ENCODE results near the gene KLF4.

Gene KLF4

GRCh38 chr9:107471552-107471951, 18.0 kb downstream of the KLF4 start:
- Histone ChIP-seq H3K4ac (ENCODE audit: low read depth, low read length) (no peak overlapping the region), H2BK5ac (ENCODE audit: low read depth, low read length, poor library complexity) (no peak overlapping the region), H3K79me1 (ENCODE audit: low read length) (no peaks in the 10 kb centered on the region), H3K27ac (ENCODE audit: low read depth, low read length) (no peak overlapping the region), H3K18ac (ENCODE audit: low read length) (no peak overlapping the region), H3K4me1 (ENCODE audit: control insufficient read depth in 1 of 2, insufficient read depth in 2 of 2, low read length in 2 of 2) (no peaks in the 10 kb centered on the region), H3K27me3 (ENCODE audit: insufficient read depth, low read length) (no peaks in the 10 kb centered on the region), H2BK120ac (ENCODE audit: insufficient read depth, low read length, poor library complexity) (no peak overlapping the region), H4K12ac (ENCODE audit: low read depth, low read length) (no peak overlapping the region), H3K23ac (ENCODE audit: low read length) (no peak overlapping the region), H3K79me2 (ENCODE audit: control insufficient read depth, insufficient read depth, low read length, poor library complexity) (no peaks in the 10 kb centered on the region), H4K8ac (ENCODE audit: low read depth, low read length) (no peak overlapping the region), H3K9ac (ENCODE audit: low read length) (no peak overlapping the region), H3K9me3 (ENCODE audit: insufficient read depth, low read depth, low read length) (no peaks in the 10 kb centered on the region), H4K91ac (ENCODE audit: low read depth, low read length) (no peak overlapping the region), H3K36me3 (ENCODE audit: control insufficient read depth in 1 of 2, insufficient read depth in 2 of 2, low read length in 2 of 2) (no peaks in the 10 kb centered on the region), H2BK12ac (ENCODE audit: low read length) (no peak overlapping the region), H2AFZ (ENCODE audit: insufficient read depth, low read length, poor library complexity) (no peak overlapping the region), H3K4me2 (ENCODE audit: low read length) (no peak overlapping the region), H2AK5ac (ENCODE audit: low read length) (no peak overlapping the region), H3K4me3 (ENCODE audit: low read depth, low read length) (no peak overlapping the region), H3K14ac (ENCODE audit: low read length) (no peak overlapping the region)
- no peak for DNase-seq
- no CpG with 5 or more reads among the region's 6 CpGs for WGBS (ENCODE audit: extremely low coverage, insufficient coverage, insufficient read length)

GRCh38 chr9:107467416-107467815, 22.2 kb downstream of the KLF4 start:
- Histone ChIP-seq H3K27me3 (ENCODE audit: insufficient read depth, low read length) (peaks cover 9% of the 10 kb centered on the region), H2BK12ac (ENCODE audit: low read length) (no peak overlapping the region), H2AK5ac (ENCODE audit: low read length) (no peak overlapping the region), H3K36me3 (ENCODE audit: control insufficient read depth in 1 of 2, insufficient read depth in 2 of 2, low read length in 2 of 2) (no peaks in the 10 kb centered on the region), H4K8ac (ENCODE audit: low read depth, low read length) (no peak overlapping the region), H4K12ac (ENCODE audit: low read depth, low read length) (no peak overlapping the region), H4K91ac (ENCODE audit: low read depth, low read length) (no peak overlapping the region), H2AFZ (ENCODE audit: insufficient read depth, low read length, poor library complexity) (no peak overlapping the region), H3K18ac (ENCODE audit: low read length) (no peak overlapping the region), H3K23ac (ENCODE audit: low read length) (no peak overlapping the region), H3K4me3 (ENCODE audit: low read depth, low read length) (no peak overlapping the region), H3K4ac (ENCODE audit: low read depth, low read length) (no peak overlapping the region), H3K9ac (ENCODE audit: low read length) (no peak overlapping the region), H3K4me1 (ENCODE audit: control insufficient read depth in 1 of 2, insufficient read depth in 2 of 2, low read length in 2 of 2) (no peaks in the 10 kb centered on the region), H3K9me3 (ENCODE audit: insufficient read depth, low read depth, low read length) (no peaks in the 10 kb centered on the region), H3K14ac (ENCODE audit: low read length) (no peak overlapping the region), H2BK5ac (ENCODE audit: low read depth, low read length, poor library complexity) (no peak overlapping the region), H3K79me1 (ENCODE audit: low read length) (peaks cover 3% of the 10 kb centered on the region), H3K4me2 (ENCODE audit: low read length) (no peak overlapping the region), H3K79me2 (ENCODE audit: control insufficient read depth, insufficient read depth, low read length, poor library complexity) (no peaks in the 10 kb centered on the region), H2BK120ac (ENCODE audit: insufficient read depth, low read length, poor library complexity) (no peak overlapping the region), H3K27ac (ENCODE audit: low read depth, low read length) (no peak overlapping the region)
- DNase-seq, result no peak
- no CpG with 5 or more reads among the region's 1 CpG for WGBS (ENCODE audit: extremely low coverage, insufficient coverage, insufficient read length)

GRCh38 chr9:107466826-107467225, 22.7 kb downstream of the KLF4 start:
- Histone ChIP-seq H3K9me3 (ENCODE audit: insufficient read depth, low read depth, low read length) (no peaks in the 10 kb centered on the region), H3K27ac (ENCODE audit: low read depth, low read length) (no peak overlapping the region), H3K36me3 (ENCODE audit: control insufficient read depth in 1 of 2, insufficient read depth in 2 of 2, low read length in 2 of 2) (no peaks in the 10 kb centered on the region), H3K18ac (ENCODE audit: low read length) (no peak overlapping the region), H2AFZ (ENCODE audit: insufficient read depth, low read length, poor library complexity) (no peak overlapping the region), H3K79me2 (ENCODE audit: control insufficient read depth, insufficient read depth, low read length, poor library complexity) (no peaks in the 10 kb centered on the region), H3K4me3 (ENCODE audit: low read depth, low read length) (no peak overlapping the region), H2AK5ac (ENCODE audit: low read length) (no peak overlapping the region), H3K4me2 (ENCODE audit: low read length) (no peak overlapping the region), H4K91ac (ENCODE audit: low read depth, low read length) (no peak overlapping the region), H2BK5ac (ENCODE audit: low read depth, low read length, poor library complexity) (no peak overlapping the region), H3K14ac (ENCODE audit: low read length) (no peak overlapping the region), H2BK120ac (ENCODE audit: insufficient read depth, low read length, poor library complexity) (no peak overlapping the region), H4K12ac (ENCODE audit: low read depth, low read length) (no peak overlapping the region), H2BK12ac (ENCODE audit: low read length) (no peak overlapping the region), H3K9ac (ENCODE audit: low read length) (no peak overlapping the region), H3K4me1 (ENCODE audit: control insufficient read depth in 1 of 2, insufficient read depth in 2 of 2, low read length in 2 of 2) (no peaks in the 10 kb centered on the region), H3K27me3 (ENCODE audit: insufficient read depth, low read length) (peaks cover 9% of the 10 kb centered on the region), H3K4ac (ENCODE audit: low read depth, low read length) (no peak overlapping the region), H3K23ac (ENCODE audit: low read length) (no peak overlapping the region), H4K8ac (ENCODE audit: low read depth, low read length) (no peak overlapping the region), H3K79me1 (ENCODE audit: low read length) (peaks cover 3% of the 10 kb centered on the region)
- no CpG with 5 or more reads among the region's 2 CpGs for WGBS (ENCODE audit: extremely low coverage, insufficient coverage, insufficient read length)
- DNase-seq, result no peak

- peak overlapping the region; percentile 92 for H2AFZ ChIP-seq (ENCODE audit: insufficient read depth, low read length, poor library complexity)
- H3K4me1 ChIP-seq (ENCODE audit: control insufficient read depth in 1 of 2, insufficient read depth in 2 of 2, low read length in 2 of 2), result no peaks in the 10 kb centered on the region
- peak overlapping the region; percentile 43 for H3K14ac ChIP-seq (ENCODE audit: low read length)
- H2BK5ac ChIP-seq (ENCODE audit: low read depth, low read length, poor library complexity), result no peak overlapping the region
- H3K23ac ChIP-seq (ENCODE audit: low read length), result no peak overlapping the region
- no peak overlapping the region for H4K12ac ChIP-seq (ENCODE audit: low read depth, low read length)
- no peaks in the 10 kb centered on the region for H3K9me3 ChIP-seq (ENCODE audit: insufficient read depth, low read depth, low read length)
- H3K36me3 ChIP-seq (ENCODE audit: control insufficient read depth in 1 of 2, insufficient read depth in 2 of 2, low read length in 2 of 2), result no peaks in the 10 kb centered on the region
- no peak overlapping the region for H4K91ac ChIP-seq (ENCODE audit: low read depth, low read length)
- H3K27me3 ChIP-seq (ENCODE audit: insufficient read depth, low read length), result peaks cover 9% of the 10 kb centered on the region
- H3K27ac ChIP-seq (ENCODE audit: low read depth, low read length), result no peak overlapping the region
- H2AK5ac ChIP-seq (ENCODE audit: low read length), result no peak overlapping the region
- no CpG with 5 or more reads among the region's 75 CpGs for WGBS (ENCODE audit: extremely low coverage, insufficient coverage, insufficient read length)
- H3K9ac ChIP-seq (ENCODE audit: low read length), result peak overlapping the region; percentile 28
- peak overlapping the region; percentile 72 for H4K8ac ChIP-seq (ENCODE audit: low read depth, low read length)
- H3K79me1 ChIP-seq (ENCODE audit: low read length), result peaks cover 3% of the 10 kb centered on the region
- H2BK120ac ChIP-seq (ENCODE audit: insufficient read depth, low read length, poor library complexity), result no peak overlapping the region
- peak overlapping the region; percentile 48 for H3K18ac ChIP-seq (ENCODE audit: low read length)
- H3K4me3 ChIP-seq (ENCODE audit: low read depth, low read length), result peak overlapping the region; percentile 71
- H3K4me2 ChIP-seq (ENCODE audit: low read length), result peak overlapping the region; percentile 98
- peak overlapping the region; percentile 68 for H2BK12ac ChIP-seq (ENCODE audit: low read length)
- peak; percentile 68 to 82 for DNase-seq
- no peaks in the 10 kb centered on the region for H3K79me2 ChIP-seq (ENCODE audit: control insufficient read depth, insufficient read depth, low read length, poor library complexity)
- H3K4ac ChIP-seq (ENCODE audit: low read depth, low read length), result no peak overlapping the region
Measured at GRCh38 chr9:107465467-107466451, 23.8 kb downstream of the KLF4 start.

Measured in trophoblast cell (in vitro differentiated cells and primary cell).